Adipocyte (in vitro differentiated cells): ENCODE results near the gene SBK2.

Experiments used
- DNase-seq: peaks from one replicate; pipeline ENCODE4 v3.0.0-alpha.2; 2015; ENCODE audit warnings: low read depth
- H3K27me3 ChIP-seq: replicated peaks from 2 replicates; pipeline ENCODE4 v1.7.0; 2013; ENCODE audit warnings: mild to moderate bottlenecking, low read length, moderate library complexity; ENCODE audit not compliant: control insufficient read depth, insufficient read depth
- H3K36me3 ChIP-seq: 2 replicates; pipeline ENCODE4 v1.7.0; 2013; ENCODE audit warnings: low read length, mild to moderate bottlenecking, moderate library complexity; ENCODE audit not compliant: control insufficient read depth, insufficient read depth, severe bottlenecking
- H3K4me1 ChIP-seq: 2 replicates; pipeline ENCODE4 v1.7.0; 2013; ENCODE audit warnings: mild to moderate bottlenecking, low read length, moderate library complexity; ENCODE audit not compliant: control insufficient read depth, insufficient read depth
- H3K4me3 ChIP-seq: 2 replicates; pipeline ENCODE4 v1.7.0; 2013; ENCODE audit warnings: mild to moderate bottlenecking, low read length, moderate library complexity
- H3K9ac ChIP-seq: 2 replicates; pipeline ENCODE4 v1.7.0; 2013; ENCODE audit warnings: mild to moderate bottlenecking, low read length, moderate library complexity
- H3K9me3 ChIP-seq: 2 replicates; pipeline ENCODE4 v1.7.0; 2013; ENCODE audit warnings: mild to moderate bottlenecking, low read length, moderate library complexity; ENCODE audit not compliant: control insufficient read depth

Gene SBK2

DNA sequence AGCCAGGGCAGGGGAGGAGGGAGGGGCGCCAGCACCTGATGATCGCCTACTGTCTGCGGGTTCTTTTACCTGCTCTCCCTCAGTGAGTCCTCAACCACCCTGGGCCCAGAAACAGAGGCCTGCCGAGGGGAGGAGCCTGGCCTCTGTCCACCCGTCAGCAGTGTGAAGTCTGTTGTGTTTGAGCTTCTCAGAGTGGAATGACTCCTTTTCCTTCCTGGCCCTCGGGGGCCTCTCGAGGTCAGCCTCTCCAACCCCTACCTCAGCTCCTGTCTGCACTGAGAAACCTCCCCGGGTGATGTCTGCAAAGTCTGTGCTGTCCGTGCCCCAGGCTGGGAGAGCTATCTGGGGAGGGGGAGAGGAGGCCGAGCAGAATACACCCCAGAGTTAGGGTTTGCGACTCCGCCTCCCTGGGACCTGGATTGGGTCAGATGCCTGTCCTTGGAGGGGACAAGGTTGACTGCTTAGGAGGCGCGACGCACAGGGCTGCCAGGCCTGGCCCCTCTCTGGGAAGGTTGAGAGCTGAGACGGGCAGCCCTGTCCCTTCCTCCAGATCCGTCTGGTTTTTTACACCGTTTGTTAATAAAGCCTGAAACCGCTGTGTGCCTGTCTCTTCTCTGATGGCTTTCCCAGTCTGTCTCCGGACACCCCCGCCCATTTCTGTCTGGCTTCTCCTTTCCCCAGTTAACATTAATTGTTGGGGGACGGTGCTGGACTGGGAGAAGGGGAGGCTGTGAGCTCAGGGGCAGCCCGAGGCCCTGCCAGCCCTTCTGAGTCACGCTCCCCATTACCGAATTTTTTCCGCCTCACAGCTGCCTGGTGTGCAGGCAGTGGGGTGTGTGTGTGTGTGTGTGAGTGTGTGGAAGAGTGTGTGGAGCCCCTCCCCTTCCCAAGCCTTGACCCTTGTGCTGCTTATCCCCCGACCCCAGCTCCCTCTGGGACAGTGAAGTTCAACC lies 49.7 kb downstream of the SBK2 start:
- peaks cover 6% of the 10 kb centered on the region for H3K36me3 ChIP-seq
- DNase-seq = peak; percentile 87
- peak overlapping the region; percentile 75 for H3K9ac ChIP-seq
- no peaks in the 10 kb centered on the region for H3K27me3 ChIP-seq
- peak overlapping the region; percentile 32 for H3K4me3 ChIP-seq
- H3K9me3 ChIP-seq = no peaks in the 10 kb centered on the region
- H3K4me1 ChIP-seq = peaks cover 58% of the 10 kb centered on the region

DNA sequence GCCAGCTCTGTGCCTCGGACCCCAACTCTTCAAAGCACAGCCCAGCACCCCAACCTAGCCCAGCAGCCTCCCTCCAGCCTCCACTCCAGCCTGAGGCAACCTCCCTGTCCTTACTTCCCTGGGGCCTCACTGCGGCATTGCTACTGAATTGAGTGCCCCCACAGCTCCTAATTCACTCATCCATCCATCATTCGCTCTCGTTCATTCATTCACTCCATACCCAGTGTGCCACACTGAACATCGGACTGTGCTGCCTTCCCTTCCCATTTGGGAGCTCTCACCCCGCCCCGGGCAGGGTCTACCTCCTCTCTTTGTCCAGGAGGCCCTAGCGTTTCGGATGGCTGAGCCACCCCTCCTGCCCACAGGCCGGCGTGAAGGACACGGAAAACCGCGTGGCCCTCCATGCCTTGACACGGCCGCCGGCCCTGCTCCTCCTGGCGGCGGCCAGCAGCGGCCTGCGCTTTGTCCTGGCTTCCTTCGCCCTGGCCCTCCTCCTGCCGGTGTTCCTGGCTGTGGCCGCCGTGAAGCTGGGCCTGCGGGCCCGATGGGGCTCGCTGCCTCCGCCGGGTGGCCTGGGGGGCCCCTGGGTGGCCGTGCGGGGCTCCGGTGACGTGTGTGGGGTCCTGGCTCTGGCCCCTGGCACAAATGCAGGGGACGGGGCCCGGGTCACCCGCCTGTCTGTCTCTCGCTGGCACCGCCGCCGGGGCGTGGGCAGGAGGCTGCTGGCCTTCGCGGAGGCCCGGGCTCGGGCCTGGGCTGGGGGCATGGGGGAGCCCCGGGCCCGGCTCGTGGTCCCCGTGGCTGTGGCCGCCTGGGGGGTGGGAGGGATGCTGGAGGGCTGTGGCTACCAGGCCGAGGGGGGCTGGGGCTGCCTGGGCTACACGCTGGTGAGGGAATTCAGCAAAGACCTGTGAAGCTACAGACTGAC lies 50.6 kb downstream of the SBK2 start:
- H3K9me3 ChIP-seq = no peaks in the 10 kb centered on the region
- DNase-seq = no peak
- H3K4me1 ChIP-seq = peaks cover 49% of the 10 kb centered on the region
- peaks cover 6% of the 10 kb centered on the region for H3K36me3 ChIP-seq
- no peaks in the 10 kb centered on the region for H3K27me3 ChIP-seq
- H3K4me3 ChIP-seq = peak overlapping the region; percentile 79
- peak overlapping the region; percentile 75 for H3K9ac ChIP-seq

DNA sequence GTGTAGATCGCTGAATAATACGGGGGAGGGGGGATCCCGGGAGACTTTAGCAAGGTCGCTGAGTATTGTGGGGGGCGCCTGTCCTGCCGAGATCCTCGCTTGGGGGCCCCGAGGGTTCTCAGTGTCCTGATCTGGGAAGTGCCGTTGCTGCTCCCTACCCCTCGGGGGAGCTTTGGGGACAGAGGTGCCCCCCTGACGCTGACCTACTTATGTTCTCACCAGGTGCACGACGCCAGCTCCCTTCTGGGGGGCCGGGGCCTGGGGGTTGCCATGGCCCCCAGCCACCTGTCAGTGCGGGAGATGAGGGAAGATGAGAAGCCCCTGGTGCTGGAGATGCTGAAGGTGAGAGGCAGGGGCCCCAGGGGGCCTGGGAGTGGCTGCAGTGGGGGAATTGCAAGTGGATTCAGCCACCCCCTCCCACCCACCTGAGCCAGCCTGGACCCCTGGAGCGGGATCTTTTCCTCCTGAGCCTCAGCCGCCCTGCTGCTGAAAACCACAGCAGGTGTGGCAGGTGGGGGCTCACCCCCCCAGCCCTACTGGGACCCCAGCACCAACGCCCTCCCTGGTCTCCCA lies 51.4 kb downstream of the SBK2 start:
- no peaks in the 10 kb centered on the region for H3K9me3 ChIP-seq
- H3K36me3 ChIP-seq = peaks cover 6% of the 10 kb centered on the region
- H3K4me1 ChIP-seq = peaks cover 45% of the 10 kb centered on the region
- peak overlapping the region; percentile 77 for H3K9ac ChIP-seq
- DNase-seq = no peak
- no peaks in the 10 kb centered on the region for H3K27me3 ChIP-seq
- H3K4me3 ChIP-seq = peak overlapping the region; percentile 79

DNA sequence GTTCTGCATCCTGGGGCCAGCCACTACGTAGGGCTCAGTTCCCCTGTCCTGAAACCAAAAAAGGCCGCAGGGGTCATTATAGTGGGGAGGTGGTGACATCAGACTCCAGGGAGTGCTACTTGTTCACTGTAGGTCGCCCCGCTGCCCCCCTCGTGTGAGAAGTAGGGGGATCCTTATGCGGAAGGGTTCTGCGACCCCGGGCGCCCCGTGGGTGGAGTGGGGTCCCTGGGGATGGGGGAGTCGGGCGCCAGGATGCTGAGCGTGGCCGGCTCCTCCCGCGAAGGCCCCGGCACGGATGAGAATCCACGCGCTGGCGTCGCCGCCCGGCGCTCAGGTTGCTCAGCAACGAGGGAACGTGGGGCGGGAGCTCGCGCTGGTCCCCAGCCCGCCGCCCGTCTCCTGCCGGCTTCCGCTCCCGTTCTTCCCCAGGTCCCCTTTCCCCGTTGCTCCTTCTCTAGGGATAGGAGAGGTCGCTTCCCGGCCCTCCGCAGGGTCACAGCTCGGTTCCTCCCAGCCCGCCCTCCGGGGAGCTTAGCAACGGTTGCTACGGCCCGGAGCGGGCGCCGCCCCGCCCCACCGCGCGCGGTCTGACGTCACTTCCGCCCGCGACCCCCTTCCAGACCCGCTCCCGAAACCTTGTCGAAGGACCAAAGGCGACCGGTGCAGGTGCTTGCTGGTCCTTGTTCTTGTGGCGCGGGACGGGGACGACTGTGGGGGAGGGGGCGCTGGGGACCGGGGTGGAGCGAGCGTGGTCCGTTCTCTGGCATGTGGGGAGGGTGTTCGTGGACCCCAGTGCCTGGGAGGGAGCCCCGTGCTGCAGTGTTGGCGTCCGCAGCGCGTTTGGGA lies 52.1 kb downstream of the SBK2 start, which contains the start of gene NAT14:
TSS of gene NAT14 (plus strand) at position 596 of the 846 bp plus-strand sequence. CDS start 521 bp downstream, outside the sequence.
- Histone ChIP-seq H3K4me3 (peak within 1 kb of the TSS; percentile 79), H3K9ac (peak within 1 kb of the TSS; percentile 77), H3K9me3 (no peaks in the 10 kb centered on the region), H3K36me3 (peaks cover 6% of the 10 kb centered on the region), H3K27me3 (no peaks in the 10 kb centered on the region), H3K4me1 (peaks cover 45% of the 10 kb centered on the region)
- peak; percentile 81 for DNase-seq

DNA sequence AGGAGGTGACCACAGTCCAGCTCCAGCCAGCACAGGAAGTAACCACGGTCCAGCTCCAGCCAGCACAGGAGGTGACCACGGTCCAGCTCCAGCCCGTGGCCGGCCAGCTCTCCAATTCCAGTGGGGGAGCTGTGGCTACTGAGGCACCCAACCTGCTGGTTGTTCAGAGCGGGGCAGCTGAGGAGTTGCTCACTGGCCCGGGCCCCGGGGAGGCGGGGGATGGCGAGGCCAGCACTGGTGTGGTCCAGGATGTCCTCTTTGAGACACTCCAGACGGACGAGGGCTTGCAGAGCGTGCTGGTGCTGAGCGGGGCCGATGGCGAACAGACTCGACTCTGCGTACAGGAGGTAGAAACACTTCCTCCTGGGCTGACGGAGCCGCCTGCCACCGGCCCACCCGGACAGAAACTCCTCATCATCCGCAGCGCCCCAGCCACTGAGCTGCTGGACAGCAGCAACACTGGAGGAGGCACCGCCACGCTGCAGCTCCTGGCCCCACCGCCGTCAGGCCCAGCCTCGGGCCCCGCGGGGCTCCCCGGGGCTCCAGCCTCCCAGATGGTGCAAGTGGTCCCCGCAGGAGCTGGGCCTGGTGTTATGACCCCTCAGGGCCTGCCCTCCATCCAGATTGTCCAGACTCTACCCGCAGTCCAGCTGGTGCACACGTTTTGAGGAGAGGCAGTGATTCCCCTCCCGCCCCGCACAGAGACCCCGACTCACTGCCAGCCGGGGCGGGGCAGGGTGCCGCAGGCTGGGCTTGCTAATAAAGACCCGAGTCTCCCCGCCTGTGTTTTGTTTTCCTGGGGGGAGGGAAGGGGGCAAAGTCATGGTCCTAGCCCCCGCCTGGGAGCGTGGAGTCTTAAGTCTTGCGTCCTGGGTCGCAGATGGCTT lies 53.0 kb downstream of the SBK2 start:
- Histone ChIP-seq H3K36me3 (peaks cover 6% of the 10 kb centered on the region), H3K27me3 (no peaks in the 10 kb centered on the region), H3K4me1 (peaks cover 42% of the 10 kb centered on the region), H3K9ac (peak overlapping the region; percentile 77), H3K4me3 (peak overlapping the region; percentile 79), H3K9me3 (no peaks in the 10 kb centered on the region)
- no peak for DNase-seq

GRCh38 chr19:55482967-55483705 lies 53.8 kb downstream of the SBK2 start:
- H3K9ac ChIP-seq = no peak overlapping the region
- no peaks in the 10 kb centered on the region for H3K9me3 ChIP-seq
- no peak overlapping the region for H3K4me3 ChIP-seq
- peaks cover 42% of the 10 kb centered on the region for H3K4me1 ChIP-seq
- H3K27me3 ChIP-seq = no peaks in the 10 kb centered on the region
- H3K36me3 ChIP-seq = peaks cover 6% of the 10 kb centered on the region
- no peak for DNase-seq

DNA sequence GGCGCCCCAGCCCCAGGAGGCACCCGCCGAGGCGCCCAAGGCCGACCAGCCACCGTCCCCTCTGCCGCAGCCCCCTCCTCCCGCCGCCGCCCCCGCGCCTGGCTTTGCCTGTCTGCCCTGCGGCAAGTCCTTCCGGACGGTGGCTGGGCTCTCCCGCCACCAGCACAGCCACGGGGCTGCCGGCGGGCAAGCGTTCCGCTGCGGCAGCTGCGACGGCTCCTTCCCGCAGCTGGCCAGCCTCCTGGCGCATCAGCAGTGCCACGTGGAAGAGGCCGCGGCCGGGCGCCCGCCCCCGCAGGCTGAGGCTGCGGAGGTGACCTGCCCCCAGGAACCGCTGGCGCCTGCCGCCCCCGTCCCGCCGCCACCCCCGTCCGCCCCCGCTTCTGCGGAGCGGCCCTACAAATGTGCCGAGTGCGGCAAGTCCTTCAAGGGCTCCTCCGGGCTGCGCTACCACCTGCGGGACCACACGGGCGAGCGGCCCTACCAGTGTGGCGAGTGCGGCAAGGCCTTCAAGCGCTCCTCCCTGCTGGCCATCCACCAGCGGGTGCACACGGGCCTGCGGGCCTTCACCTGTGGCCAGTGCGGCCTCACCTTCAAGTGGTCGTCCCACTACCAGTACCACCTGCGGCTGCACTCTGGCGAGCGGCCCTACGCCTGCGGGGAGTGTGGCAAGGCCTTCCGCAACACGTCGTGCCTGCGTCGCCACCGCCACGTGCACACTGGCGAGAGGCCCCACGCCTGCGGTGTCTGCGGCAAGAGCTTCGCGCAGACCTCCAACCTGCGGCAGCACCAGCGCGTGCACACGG lies 54.6 kb downstream of the SBK2 start:
- no peaks in the 10 kb centered on the region for H3K9me3 ChIP-seq
- H3K4me1 ChIP-seq = peaks cover 43% of the 10 kb centered on the region
- peaks cover 6% of the 10 kb centered on the region for H3K36me3 ChIP-seq
- H3K27me3 ChIP-seq = no peaks in the 10 kb centered on the region
- no peak overlapping the region for H3K4me3 ChIP-seq
- H3K9ac ChIP-seq = no peak overlapping the region
- DNase-seq = no peak

DNA sequence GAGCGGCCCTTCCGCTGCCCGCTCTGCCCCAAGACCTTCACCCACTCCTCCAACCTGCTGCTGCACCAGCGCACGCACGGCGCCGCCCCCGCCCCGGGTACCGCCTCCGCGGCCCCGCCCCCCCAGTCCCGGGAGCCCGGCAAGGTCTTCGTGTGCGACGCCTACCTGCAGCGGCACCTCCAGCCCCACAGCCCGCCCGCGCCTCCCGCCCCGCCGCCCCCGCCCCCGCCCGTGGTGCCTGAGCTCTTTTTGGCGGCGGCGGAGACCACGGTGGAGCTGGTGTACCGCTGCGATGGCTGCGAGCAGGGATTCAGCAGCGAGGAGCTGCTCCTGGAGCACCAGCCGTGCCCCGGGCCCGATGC lies 55.2 kb downstream of the SBK2 start:
- Histone ChIP-seq H3K9me3 (no peaks in the 10 kb centered on the region), H3K9ac (no peak overlapping the region), H3K27me3 (no peaks in the 10 kb centered on the region), H3K4me3 (no peak overlapping the region), H3K36me3 (peaks cover 6% of the 10 kb centered on the region), H3K4me1 (peaks cover 37% of the 10 kb centered on the region)
- no peak for DNase-seq
